GM21717 (cell line): Measurements from ENCODE around the gene LINC00632.
"Not testable (repeated sequence)": the region's sequence is repeated elsewhere in the genome, so short reads cannot be mapped to it uniquely, and the experiment has no call there.

Experiments
- ATAC-seq: cut with Tn5 transposase; IDR thresholded peaks from one replicate; pipeline ENCODE4 v1.9.1; 2021; ENCODE audit warnings: mild to moderate bottlenecking, moderate library complexity; ENCODE audit not compliant: unreplicated experiment

LINC00632 gene

GRCh38 chrX:140709421-140709846 is at the start of gene LINC00632:
TSS of gene LINC00632 (plus strand) at chrX:140709759.
- ATAC-seq, result no peak

DNA sequence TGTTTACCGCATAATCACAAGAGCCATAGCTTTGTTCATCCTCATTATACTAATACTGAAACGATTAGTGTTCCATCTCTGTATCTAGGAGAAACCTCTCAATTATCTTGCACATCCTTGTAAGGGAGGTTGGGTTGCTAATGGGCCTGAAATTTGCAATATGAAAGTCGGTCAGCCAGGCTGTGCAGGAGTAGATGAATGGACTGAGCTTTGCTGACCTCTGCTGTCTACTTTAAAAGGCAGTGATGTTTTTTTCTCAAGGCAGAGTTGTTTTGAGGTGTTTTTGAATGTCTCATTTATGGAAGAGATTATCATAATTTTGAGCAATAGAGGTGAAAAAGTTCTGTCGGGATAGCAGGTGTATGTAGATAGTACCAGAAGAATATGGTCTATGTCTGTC is 47.9 kb upstream of the LINC00632 start:
- ATAC-seq, result no peak

DNA sequence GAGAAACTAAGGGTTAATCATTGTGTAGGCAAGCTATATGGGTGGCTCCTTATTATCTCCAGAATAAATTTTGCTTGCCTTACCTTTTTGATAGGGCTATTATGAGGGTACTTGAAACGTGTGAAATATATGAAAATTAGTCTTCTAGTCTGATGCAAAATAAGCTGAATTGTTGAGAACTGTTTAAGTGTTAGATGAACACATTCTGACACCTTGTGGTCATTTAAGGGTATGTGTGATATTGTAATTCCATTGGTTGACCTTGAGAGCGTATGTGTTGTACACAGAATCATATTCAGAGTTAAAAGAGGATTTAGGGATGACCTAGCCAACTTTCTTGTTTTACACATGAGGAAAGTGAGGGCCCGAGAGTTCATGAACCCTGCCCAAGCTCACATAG is 44.6 kb upstream of the LINC00632 start:
- ATAC-seq, result no peak

GRCh38 chrX:140672840-140673731 is 36.5 kb upstream of the LINC00632 start:
- no peak for ATAC-seq

DNA sequence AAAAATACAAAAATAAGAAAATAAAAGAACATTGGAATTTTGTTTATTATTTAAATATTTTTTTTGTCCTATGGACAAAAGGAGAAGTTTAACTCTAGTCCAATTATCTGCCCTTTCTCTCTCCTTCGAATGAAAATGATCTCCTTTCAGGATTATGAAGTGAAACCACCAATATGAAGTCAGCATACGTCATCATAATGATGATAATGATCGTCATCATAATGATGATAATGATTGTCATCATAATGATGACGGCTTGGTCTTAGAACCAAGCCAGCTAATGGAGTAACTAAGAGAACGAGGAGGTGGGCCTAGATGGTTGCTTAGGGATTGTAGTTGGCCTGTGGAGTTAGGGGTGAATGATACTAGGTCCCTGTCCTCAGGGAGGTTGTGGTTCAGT is 21.9 kb upstream of the LINC00632 start:
- no peak for ATAC-seq

GRCh38 chrX:140691596-140691995 is 18.0 kb upstream of the LINC00632 start:
- ATAC-seq, result not testable (repeated sequence)

GRCh38 chrX:140697618-140698017 is 11.9 kb upstream of the LINC00632 start:
- no peak for ATAC-seq

DNA sequence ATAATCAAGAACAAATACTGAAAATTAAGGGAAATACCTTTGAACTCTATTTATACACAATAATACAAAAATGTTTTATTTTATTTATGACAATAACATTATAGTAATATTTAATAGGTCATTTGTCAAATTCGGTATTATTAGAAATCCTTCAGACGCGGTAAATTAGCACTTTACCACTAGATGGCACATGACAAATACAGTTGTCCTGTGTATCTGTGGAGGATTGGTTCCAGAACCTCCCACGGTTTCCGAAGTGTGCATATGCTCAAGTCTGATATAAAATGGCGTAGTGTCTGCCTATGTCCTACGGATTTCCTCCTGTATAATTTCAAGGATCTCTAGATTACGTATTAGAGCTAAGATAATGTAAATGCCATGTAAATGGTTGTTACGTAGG is 8.1 kb upstream of the LINC00632 start:
- ATAC-seq, result peak; percentile 62

GRCh38 chrX:140710710-140711109 is 1.2 kb downstream of the LINC00632 start:
- ATAC-seq, result no peak

- ATAC-seq, result no peak
These were observed 2.3 kb downstream of the LINC00632 start for GRCh38 chrX:140711894-140712293.

DNA sequence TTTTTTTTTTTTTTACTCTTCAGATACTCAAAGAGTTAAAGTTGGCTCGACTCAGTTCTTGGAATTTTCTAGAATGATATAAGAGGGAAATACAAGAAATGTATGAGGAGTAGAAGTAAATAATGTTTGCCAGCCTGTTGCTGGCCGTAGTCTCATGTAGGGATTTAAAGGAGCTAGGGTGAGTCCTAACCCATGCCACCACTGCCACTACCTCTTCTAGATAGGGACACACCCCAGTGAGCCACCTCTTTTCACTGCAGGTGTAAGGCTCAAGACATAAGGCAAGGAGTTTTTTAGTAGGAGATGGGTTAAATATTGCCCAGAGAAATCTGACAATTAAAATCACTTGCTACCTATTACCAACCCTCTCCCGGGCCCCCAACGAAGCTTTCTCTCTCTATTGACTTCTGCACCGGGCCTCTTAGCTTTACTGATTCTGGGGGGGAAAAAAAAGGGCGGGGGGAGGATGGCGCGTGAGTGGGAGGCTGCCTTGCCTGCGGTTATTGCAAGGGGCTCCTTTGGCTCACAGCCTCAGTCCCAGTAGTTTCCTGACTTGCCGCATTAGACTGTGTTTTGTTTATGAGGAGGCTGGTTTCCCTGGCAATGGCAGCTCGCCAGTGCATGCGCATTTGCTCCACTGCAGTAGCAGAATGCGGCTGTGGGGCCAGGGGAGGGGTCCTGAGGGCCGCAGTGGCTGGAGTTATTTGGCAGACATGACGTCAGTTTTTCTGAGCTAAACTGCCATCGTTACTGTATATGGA is 3.0 kb downstream of the LINC00632 start:
- no peak for ATAC-seq

- ATAC-seq, result no peak
These were observed 3.6 kb downstream of the LINC00632 start for GRCh38 chrX:140713174-140713539.

DNA sequence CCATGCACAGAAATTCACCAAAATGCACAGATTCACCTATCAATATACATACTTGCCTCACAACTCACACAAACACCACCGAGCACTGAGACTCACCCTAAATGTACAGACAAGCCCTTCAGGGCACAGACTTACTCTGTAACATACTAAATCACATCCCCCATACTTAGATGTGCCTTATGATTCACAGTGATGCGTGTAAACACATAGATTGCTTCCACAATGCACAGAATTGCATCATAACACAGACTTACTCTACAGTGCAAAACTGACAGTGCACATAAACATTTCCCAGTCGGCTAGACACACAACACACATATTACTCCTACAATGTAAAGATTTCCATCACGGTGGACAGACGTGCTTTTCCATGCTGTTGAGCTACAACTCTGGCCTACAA is 6.2 kb downstream of the LINC00632 start:
- no peak for ATAC-seq

DNA sequence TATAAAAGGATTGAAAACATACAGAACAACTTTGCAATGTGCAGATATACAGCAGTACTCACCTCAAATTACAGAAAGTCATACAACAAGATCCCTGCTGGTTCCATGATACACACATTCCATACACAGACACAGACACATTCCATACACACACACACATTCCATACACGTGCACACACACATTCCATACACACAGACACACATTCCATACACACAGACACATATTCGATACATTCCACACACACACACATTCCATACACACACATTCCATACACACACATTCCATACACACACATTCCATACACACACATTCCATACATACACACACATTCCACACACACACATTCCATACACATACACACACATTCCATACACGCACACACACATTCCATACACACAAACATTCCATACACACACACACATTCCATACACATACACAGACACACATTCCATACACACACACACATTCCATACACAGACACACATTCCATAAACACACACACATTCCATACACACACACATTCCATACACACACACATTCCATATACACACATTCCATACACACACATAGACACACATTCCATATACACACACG is 13.7 kb downstream of the LINC00632 start:
- ATAC-seq, result no peak

DNA sequence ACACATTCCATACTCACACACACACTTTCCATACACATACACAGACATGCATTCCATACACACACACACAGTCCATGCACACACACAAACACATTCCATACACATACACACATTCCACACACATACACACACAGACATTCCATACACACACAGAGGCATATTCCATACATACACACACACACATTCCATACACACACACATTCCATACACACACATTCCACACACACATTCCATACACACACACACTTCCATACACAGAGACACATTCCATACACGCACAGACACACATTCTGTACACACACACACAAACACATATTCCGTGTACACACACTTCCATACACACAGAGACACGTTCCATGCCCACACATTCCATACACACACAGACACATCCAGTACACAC is 14.8 kb downstream of the LINC00632 start:
- no peak for ATAC-seq

DNA sequence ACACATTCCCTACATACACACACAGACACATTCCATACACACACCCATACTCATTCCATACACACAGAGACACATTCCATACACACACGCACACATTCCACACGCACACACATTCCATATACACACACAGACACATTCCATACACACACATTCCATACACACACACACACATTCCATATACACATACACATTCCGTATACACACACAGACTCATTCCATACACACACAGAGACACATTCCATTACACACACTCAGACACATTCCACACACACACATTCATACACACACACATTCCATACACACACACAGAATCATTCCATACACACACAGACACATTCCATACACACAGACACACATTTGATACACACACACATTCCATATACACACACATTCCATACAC is 15.2 kb downstream of the LINC00632 start:
- ATAC-seq, result no peak

GRCh38 chrX:140725500-140725899 is 15.9 kb downstream of the LINC00632 start:
- no peak for ATAC-seq

DNA sequence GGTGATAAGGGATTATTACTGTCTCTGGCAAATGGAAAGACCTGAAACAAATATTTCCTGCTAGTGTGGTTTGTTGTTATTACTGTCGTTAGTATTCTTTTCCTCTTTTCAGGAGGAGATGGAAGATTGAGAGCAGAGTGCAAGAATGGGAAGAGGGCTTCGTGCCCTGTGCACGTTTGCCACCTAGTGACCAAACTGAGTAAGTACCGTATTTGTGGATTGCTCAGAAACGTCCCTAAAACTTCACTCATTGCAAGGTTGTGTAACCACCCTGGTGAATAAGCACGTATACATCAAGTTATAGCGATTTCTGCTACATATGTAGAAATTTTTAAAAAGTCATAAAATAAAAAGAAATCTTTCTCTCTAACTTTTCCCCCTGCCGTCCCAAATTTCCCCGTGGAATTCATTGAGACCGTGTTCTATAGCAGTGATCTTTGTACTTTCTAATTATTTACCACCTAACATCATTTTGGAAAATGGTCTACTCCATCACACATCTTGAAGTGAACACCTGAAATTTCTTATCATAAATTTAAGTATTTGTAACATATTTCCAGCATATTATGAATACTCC is 24.3 kb downstream of the LINC00632 start:
- ATAC-seq, result peak; percentile 87

DNA sequence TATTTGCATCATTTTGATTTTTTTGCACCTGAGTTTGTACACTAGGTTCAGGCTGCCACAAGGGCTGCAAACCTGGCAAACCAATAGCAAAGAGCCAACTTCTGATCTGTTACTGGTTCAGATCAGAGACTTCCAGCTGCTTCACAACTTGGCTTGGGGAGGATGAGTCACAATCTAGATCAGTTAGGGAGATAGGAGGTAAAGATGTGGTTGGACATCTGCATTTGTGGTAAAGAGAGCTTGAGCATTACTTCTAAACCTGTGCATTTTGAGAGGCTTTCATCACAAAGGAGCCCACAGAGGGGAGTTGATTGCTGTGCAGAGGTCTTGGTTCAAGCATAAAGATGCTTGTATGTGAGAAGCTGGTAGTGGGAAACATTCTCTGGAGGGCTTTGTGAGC is 34.5 kb downstream of the LINC00632 start:
- no peak for ATAC-seq

DNA sequence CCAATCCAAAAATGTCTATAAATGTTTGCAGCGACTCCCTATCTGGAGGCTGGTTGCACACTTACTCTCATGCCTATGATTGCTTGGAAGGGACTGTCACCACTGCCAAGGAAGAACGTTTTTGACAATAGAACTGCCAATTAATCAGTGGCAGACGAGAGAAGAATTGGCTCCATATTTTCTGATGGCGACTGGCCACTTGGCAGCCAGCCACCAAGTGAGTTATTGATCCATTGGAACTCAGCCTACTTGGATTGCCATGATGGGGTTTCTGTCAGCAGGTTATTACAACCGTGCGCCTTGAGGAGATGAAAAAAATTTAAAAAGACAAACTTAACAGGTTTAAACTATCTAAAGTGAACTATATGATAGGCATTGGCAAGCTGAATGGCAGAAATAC is 47.4 kb downstream of the LINC00632 start:
- no peak for ATAC-seq

DNA sequence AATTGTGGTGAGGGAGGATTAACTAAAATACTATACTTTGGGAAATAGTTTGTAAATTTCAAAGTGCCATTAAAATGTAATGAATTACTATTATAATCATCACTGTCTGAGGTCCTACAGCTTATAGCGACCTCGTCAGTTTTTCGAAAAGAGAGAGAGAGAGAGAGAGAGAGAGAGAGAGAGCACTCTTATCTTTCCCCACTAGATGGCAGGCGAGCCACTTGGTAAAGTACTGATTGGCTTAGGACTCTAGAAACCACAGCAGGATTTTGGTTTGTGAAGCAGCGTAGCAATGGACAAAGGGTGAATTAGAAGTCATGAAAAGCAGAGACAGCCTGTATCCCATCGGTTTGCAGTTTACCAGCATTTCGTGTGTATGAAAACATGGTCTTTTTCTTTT is 52.5 kb downstream of the LINC00632 start:
- peak; percentile 91 for ATAC-seq
